Lower lobe of right lung (tissue), 2 donors: ENCODE data around the gene MAP3K19. TPM values are rescaled to one million over a fixed set of nuclear protein-coding genes. Genes with fewer than 3 reads are reported as not detected.

Experiments used
- ATAC-seq, 2 donors: fragments of 200-7000 bp; cut with Tn5 transposase; one replicate each; pipeline ENCODE4 v1.9.1; 2020 to 2022; ENCODE audit warnings: mild to moderate bottlenecking in 2 of 2, moderate library complexity in 2 of 2
- DNase-seq: peaks from one replicate; pipeline ENCODE4 v3.0.0-alpha.2; 2020
- H3K27ac ChIP-seq: fragments of 200-600 bp; one replicate; pipeline ENCODE4 v1.8.0; 2022
- H3K27me3 ChIP-seq: fragments of 200-600 bp; one replicate; pipeline ENCODE4 v1.8.0; 2022; ENCODE audit warnings: low read depth
- H3K36me3 ChIP-seq: fragments of 200-600 bp; one replicate; pipeline ENCODE4 v1.8.0; 2022; ENCODE audit warnings: mild to moderate bottlenecking
- H3K4me1 ChIP-seq: fragments of 200-600 bp; one replicate; pipeline ENCODE4 v1.8.0; 2022
- H3K4me3 ChIP-seq: fragments of 200-600 bp; one replicate; pipeline ENCODE4 v1.8.0; 2022; ENCODE audit warnings: mild to moderate bottlenecking
- H3K9me3 ChIP-seq: fragments of 200-600 bp; one replicate; pipeline ENCODE4 v1.8.0; 2022
- intact Hi-C: fragments of 100-400 bp; cut with DNase I; formaldehyde crosslinking; loops from one replicate; pipeline ENCODE4 v1.11.0; 2022
- total RNA-seq: library from RNA; stranded (reverse); fragmentation: NEBNext Ultra II Directional; extraction: Animal tissue kit (Norgen Biotek cat#: 25700); gene quantifications from one replicate; pipeline ENCODE4 v1.2.1, GENCODE V29; 2021
- TF ChIP-seq, protein P1 (sequence below): fragments of 200-600 bp; IDR thresholded peaks from one replicate; pipeline ENCODE4 v1.8.0; 2022; ENCODE audit warnings: antibody characterized with exemption, mild to moderate bottlenecking
- donor health status: DM: no; HTN: yes; CAD: no; lungs with severe emphysema.

The MAP3K19 gene
- total RNA-seq, 1 donor from 2014 or later, result 7.2 TPM

DNA sequence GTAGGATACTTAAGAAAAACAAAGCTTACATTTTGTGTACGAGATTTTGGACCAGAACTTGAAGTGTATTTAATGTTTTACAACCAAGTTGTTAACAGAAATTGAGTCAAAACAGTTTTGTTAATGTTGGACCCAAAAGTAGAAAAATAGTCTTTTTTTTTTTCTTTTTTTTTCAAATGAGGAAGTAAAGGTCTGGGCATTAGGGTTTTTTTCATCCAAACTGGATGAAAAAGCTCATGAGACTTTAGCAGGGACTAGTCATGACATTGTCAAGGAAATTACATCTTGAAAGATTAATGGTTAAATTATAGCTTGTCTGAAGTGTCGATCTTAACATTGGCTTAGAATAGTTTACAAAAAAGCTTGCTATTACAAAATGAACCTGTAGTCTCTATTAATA, 96.4 kb downstream of the MAP3K19 start:
- no peak overlapping the region for H3K27ac ChIP-seq
- intact Hi-C loops, result no loop called here
- no peaks in the 10 kb centered on the region for H3K27me3 ChIP-seq
- no peaks in the 10 kb centered on the region for H3K9me3 ChIP-seq
- no peak for DNase-seq
- H3K4me3 ChIP-seq, result no peak overlapping the region
- no peaks in the 10 kb centered on the region for H3K4me1 ChIP-seq
- TF ChIP-seq, protein P1, sequence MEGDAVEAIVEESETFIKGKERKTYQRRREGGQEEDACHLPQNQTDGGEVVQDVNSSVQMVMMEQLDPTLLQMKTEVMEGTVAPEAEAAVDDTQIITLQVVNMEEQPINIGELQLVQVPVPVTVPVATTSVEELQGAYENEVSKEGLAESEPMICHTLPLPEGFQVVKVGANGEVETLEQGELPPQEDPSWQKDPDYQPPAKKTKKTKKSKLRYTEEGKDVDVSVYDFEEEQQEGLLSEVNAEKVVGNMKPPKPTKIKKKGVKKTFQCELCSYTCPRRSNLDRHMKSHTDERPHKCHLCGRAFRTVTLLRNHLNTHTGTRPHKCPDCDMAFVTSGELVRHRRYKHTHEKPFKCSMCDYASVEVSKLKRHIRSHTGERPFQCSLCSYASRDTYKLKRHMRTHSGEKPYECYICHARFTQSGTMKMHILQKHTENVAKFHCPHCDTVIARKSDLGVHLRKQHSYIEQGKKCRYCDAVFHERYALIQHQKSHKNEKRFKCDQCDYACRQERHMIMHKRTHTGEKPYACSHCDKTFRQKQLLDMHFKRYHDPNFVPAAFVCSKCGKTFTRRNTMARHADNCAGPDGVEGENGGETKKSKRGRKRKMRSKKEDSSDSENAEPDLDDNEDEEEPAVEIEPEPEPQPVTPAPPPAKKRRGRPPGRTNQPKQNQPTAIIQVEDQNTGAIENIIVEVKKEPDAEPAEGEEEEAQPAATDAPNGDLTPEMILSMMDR, result no peak
- peaks cover 96% of the 10 kb centered on the region for H3K36me3 ChIP-seq
- no peak for ATAC-seq

DNA sequence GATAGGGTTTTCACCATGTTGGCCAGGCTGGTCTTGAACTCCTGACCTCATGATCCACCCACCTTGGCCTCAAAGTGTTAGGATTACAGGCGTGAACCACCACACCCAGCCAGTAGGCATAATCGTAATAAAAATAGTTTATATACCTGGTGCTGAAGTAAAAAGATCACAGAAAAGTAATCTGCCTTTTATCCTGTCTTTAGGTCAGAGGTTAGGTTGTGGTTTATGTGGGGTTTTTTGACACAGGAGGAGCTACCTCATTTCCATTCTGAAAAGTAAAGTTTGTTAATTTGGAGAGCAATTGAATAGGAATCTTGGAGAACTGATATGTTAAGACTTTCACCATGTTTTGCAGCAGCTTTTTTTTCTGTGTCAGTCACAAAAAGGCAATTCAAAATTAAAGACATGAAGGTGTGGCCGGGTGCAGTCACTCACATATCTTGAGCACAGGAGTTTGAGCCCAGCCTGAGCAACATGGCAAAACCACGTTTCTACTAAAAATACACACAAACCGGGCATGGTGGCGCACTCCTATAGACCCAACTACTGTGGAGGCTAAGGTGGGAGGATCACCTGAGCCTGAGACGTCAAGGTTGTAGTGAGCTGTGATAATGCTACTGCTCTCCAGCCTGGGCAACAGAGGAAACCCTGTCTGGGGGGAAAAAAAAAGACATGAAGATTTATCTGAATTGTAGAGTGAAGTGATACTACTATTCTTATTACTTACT, 97.1 kb downstream of the MAP3K19 start:
- DNase-seq, result no peak
- H3K4me3 ChIP-seq, result no peak overlapping the region
- H3K4me1 ChIP-seq, result no peaks in the 10 kb centered on the region
- H3K27ac ChIP-seq, result no peak overlapping the region
- no peak for ATAC-seq
- TF ChIP-seq, protein P1, result no peak
- no peaks in the 10 kb centered on the region for H3K27me3 ChIP-seq
- H3K9me3 ChIP-seq, result no peaks in the 10 kb centered on the region
- intact Hi-C loops, result no loop called here
- H3K36me3 ChIP-seq, result peaks cover 89% of the 10 kb centered on the region

DNA sequence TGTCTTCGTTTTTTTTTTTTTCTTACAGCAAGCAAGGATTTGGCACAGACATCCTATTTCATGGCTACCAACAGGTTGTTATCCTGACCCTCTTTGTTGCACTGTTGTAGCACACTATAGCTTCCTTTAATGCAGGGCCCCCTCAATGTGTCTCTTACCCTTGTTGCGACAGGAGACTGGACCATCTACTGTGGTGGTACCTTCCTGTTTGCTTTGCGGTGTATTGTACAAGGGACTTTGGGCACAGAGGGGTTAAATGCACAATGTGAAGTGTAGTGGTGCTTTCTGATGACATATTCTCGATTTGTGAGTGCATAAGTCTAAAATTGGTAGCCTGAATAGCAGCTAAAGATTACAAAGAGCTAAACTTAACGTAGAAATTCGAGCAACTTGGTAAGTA, 101.2 kb downstream of the MAP3K19 start:
- Histone ChIP-seq H3K36me3 (peaks cover 72% of the 10 kb centered on the region), H3K27ac (no peak overlapping the region), H3K4me1 (peaks cover 6% of the 10 kb centered on the region), H3K27me3 (no peaks in the 10 kb centered on the region), H3K9me3 (no peaks in the 10 kb centered on the region), H3K4me3 (no peak overlapping the region)
- no peak for DNase-seq
- intact Hi-C loops, result no loop called here
- ATAC-seq, result no peak
- TF ChIP-seq, protein P1, result no peak

DNA sequence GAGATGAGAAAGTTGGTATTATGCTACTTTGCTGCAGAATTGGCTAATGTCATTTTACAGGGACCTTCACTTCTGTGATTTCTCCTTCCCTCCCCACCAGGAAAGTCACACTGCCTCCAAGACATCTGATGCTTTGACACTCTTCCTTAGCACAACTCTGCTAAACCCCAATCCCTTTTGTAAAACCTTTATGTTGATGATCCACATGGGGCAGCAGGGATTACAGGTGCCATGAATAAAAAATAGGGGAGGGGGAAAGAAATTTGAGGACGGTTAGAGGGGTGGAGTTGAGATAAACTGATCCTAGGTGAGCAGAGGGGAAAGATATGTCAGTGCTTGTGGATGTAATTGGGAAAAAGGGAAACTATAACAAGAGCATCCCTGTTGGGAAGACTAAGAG, 102.3 kb downstream of the MAP3K19 start:
- ATAC-seq, result no peak
- Histone ChIP-seq H3K27ac (no peak overlapping the region), H3K9me3 (no peaks in the 10 kb centered on the region), H3K27me3 (no peaks in the 10 kb centered on the region), H3K36me3 (peaks cover 71% of the 10 kb centered on the region), H3K4me3 (no peak overlapping the region), H3K4me1 (peaks cover 6% of the 10 kb centered on the region)
- intact Hi-C loops, result no loop called here
- TF ChIP-seq, protein P1, result no peak
- no peak for DNase-seq

DNA sequence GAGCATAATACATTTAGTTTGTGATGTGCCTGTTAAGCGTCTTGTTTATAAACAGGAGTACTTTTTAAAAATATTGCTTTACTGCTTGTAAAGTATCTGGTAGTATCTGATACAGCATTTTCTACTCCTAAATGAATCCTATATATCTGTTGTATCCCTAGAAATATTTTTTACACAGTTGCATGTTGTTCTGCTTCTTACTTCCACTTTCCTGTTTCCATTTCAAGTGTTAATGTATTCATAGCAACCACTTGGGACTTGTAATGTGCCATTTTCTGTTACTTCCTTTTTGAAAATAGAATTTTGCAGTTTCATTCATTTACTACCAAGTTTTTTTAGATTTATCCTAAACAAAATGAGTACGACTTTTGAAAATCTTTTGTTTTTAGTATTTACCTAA, 103.7 kb downstream of the MAP3K19 start:
- DNase-seq (no peak), ATAC-seq (peak in 1 of 2 donors; percentile 55)
- Histone ChIP-seq H3K4me1 (peaks cover 6% of the 10 kb centered on the region), H3K36me3 (peaks cover 73% of the 10 kb centered on the region), H3K9me3 (no peaks in the 10 kb centered on the region), H3K27me3 (no peaks in the 10 kb centered on the region), H3K27ac (no peak overlapping the region), H3K4me3 (no peak overlapping the region)
- intact Hi-C loops, result no loop called here
- TF ChIP-seq, protein P1, result no peak
